AG10803 (cell line): ENCODE data around the gene ZMYND15.
A peak's percentile ranks its signal among the peaks of the same experiment; 100 is the strongest.

Experiments
- DNase-seq: peaks from one replicate; pipeline ENCODE4 v3.0.0; 2010; ENCODE audit warnings: low read depth
- H3K4me3 ChIP-seq: 2 replicates; pipeline ENCODE4 v1.5.1; 2011; ENCODE audit warnings: mild to moderate bottlenecking, low read length, control low read depth
- CTCF ChIP-seq: conservative IDR thresholded peaks from 2 replicates; pipeline ENCODE4 v1.5.1; 2011; ENCODE audit warnings: mild to moderate bottlenecking, low read length, control low read depth, inconsistent platforms

The ZMYND15 gene

DNA sequence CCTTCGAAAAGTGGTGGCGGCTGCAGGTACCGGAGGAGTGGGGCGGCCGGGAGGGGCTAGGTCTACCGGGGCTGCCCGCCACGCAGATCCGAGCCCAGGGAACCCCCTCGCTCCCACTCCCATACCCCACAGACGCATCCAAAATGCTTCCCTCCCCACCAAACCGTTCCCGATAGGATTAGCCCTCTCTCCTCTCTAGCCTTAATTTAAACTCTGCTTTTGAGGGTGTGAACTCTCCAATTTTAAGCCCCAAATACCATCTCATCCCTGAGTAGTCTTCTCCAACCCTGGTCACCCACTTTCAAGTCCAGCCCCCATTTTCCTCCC, 355 bp downstream of the ZMYND15 start:
- peak overlapping the region; percentile 66 for H3K4me3 ChIP-seq
- DNase-seq, result no peak
- no peak for TF ChIP-seq CTCF

GRCh38 chr17:4740584-4740983, 951 bp downstream of the ZMYND15 start:
- TF ChIP-seq CTCF, result no peak
- no peak for DNase-seq
- H3K4me3 ChIP-seq, result no peak overlapping the region

GRCh38 chr17:4741544-4741943, 1.9 kb downstream of the ZMYND15 start:
- no peak for TF ChIP-seq CTCF
- H3K4me3 ChIP-seq, result no peak overlapping the region
- no peak for DNase-seq

- TF ChIP-seq CTCF, result no peak
- no peak overlapping the region for H3K4me3 ChIP-seq
- no peak for DNase-seq
Measured at GRCh38 chr17:4742133-4742532, 2.5 kb downstream of the ZMYND15 start.

DNA sequence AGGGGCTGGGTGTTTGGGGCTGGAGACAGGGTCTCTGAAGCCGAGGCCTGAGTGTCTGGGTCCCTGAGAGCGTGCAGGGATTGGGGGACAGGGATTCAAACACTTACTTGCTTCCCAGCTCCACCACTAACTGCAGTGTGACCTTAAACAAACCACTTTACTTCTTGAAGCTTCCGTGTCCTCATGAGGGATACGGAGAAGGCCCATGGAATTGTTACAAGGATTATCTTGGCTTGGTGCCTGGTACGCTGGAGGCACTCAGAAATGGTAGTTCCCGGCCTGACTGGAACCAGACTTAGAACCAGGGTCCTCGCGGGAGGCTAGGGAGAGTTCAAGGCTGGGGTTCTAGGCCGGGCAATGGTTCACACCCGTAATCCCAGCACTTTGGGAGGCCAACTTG, 3.0 kb downstream of the ZMYND15 start:
- no peak for TF ChIP-seq CTCF
- H3K4me3 ChIP-seq, result no peak overlapping the region
- DNase-seq, result no peak

DNA sequence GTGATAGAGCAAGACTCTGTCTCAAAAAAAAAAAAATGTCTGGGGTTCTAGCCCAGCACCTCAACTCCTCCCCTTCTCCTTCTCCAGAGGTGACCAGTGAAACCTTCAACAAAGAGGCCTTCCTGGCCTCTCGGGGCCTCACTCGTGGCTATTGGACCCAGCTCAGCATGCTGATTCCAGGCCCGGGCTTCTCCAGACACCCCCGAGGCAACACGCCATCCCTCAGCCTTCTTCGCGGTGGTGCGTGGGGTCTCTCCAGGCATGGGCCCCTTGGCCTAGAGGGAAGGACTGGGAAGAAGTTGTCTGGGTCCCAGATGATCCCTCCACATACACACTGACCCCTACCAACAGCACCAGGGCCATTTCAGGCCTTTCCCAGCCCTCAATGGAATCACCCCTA, 3.6 kb downstream of the ZMYND15 start:
- TF ChIP-seq CTCF, result no peak
- no peak for DNase-seq
- no peak overlapping the region for H3K4me3 ChIP-seq

DNA sequence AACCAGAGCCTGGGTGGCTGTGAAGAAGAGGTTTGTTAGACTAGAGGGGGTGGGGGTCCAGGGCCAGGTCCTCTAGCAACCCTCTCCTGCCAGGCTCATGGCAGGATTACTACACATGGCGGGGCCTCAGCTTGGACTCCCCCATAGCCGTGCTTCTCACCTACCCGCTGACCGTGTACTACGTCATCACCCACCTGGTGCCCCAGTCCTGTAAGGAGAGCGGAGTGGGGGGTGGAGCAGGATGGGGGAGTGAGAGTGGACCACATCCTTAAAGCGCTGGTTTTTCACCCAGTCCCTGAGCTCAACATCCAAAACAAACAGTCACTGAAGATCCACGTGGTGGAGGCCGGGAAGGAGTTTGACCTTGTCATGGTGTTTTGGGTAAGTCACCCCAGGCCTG, 4.3 kb downstream of the ZMYND15 start:
- TF ChIP-seq CTCF, result no peak
- DNase-seq, result no peak
- H3K4me3 ChIP-seq, result no peak overlapping the region
